HepG2 (cell line): ENCODE results near the gene KRCC1. TPM values are rescaled to one million over a fixed set of nuclear protein-coding genes. Genes with fewer than 3 reads are reported as not detected.
A peak's percentile ranks its signal among the peaks of the same experiment; 100 is the strongest.

Source experiments
- FOXM1 ChIP-seq: sonication (generic); formaldehyde crosslinking; IDR thresholded peaks from 2 replicates; pipeline ENCODE4 v1.5.0; 2020; ENCODE audit warnings: missing genetic modification reagents
- HNRNPLL ChIP-seq: fragments of 200-400 bp; formaldehyde crosslinking; IDR thresholded peaks from 2 replicates; pipeline ENCODE4 v1.6.1; 2017; ENCODE audit warnings: mild to moderate bottlenecking, low read depth, low read length; ENCODE audit not compliant: poor library complexity, severe bottlenecking
- ISX ChIP-seq: sonication (generic); formaldehyde crosslinking; conservative IDR thresholded peaks from 2 replicates; pipeline ENCODE4 v1.5.0; 2020; ENCODE audit warnings: missing genetic modification reagents
- NR3C1 ChIP-seq: sonication (generic); formaldehyde crosslinking; IDR thresholded peaks from 2 replicates; pipeline ENCODE4 v1.4.0; 2020; ENCODE audit warnings: missing genetic modification reagents
- SRF ChIP-seq: IDR thresholded peaks from 2 replicates; pipeline ENCODE4 v1.6.1; 2011; ENCODE audit warnings: mild to moderate bottlenecking, low read depth, low read length, moderate library complexity
- SRY ChIP-seq: sonication (generic); formaldehyde crosslinking; IDR thresholded peaks from 2 replicates; pipeline ENCODE4 v1.8.0; 2022; ENCODE audit warnings: mild to moderate bottlenecking, missing genetic modification reagents
- TAF1 ChIP-seq: sonication (generic); formaldehyde crosslinking; IDR thresholded peaks from 2 replicates; pipeline ENCODE4 v1.4.0; 2020; ENCODE audit warnings: missing genetic modification reagents
- TCF12 ChIP-seq, 2 experiments: fragments of 450-650 bp in 1 of 2; sonication (generic) in 1 of 2; formaldehyde crosslinking in 1 of 2; IDR thresholded peaks; 2 replicates each; pipeline versions ENCODE4 v1.6.1 to v1.8.0; 2017 to 2022; ENCODE audit warnings: antibody characterized with exemption in 1 of 2, mild to moderate bottlenecking in 1 of 2, missing genetic modification reagents in 1 of 2, moderate library complexity in 1 of 2
- THYN1 ChIP-seq: sonication (generic); formaldehyde crosslinking; IDR thresholded peaks from 2 replicates; pipeline ENCODE4 v1.8.1; 2023; ENCODE audit warnings: low read depth, mild to moderate bottlenecking, moderate library complexity, missing genetic modification reagents, borderline replicate concordance
- ZIK1 ChIP-seq: sonication (generic); formaldehyde crosslinking; IDR thresholded peaks from 2 replicates; pipeline ENCODE4 v1.5.0; 2020; ENCODE audit warnings: mild to moderate bottlenecking, low read depth, missing genetic modification reagents, borderline replicate concordance
- ZNF577 ChIP-seq: sonication (generic); formaldehyde crosslinking; IDR thresholded peaks from 2 replicates; pipeline ENCODE4 v1.4.0; 2020; ENCODE audit warnings: mild to moderate bottlenecking, low read depth, missing genetic modification reagents, borderline replicate concordance
- ZNF615 ChIP-seq: sonication (generic); formaldehyde crosslinking; IDR thresholded peaks from 2 replicates; pipeline ENCODE4 v1.5.0; 2020; ENCODE audit warnings: mild to moderate bottlenecking, missing genetic modification reagents, borderline replicate concordance
- polyA plus RNA-seq, 8 experiments: library from polyadenylated mRNA; depleted of rRNA in 3 of 8; stranded (reverse) in 7 of 8; unstranded in 1 of 8; fragments of >200 nt; fragmentation: Illumina TruSeq in 4 of 8; extraction: Trizol in 4 of 8; gene quantifications; 2 replicates each; pipeline versions ENCODE4 v1.2.1 to v1.2.3, GENCODE V29; 2011 to 2016; ENCODE audit warnings: low read depth in 4 of 8, missing spikeins in 1 of 8, mixed read lengths in 1 of 8; ENCODE audit not compliant: insufficient read depth in 1 of 8
- total RNA-seq, 5 experiments: library from RNA; depleted of rRNA; stranded (reverse); fragments of >200 nt; fragmentation: Illumina TruSeq; extraction: Trizol; gene quantifications; 2 replicates each; pipeline ENCODE4 v1.2.3, GENCODE V29; 2016; ENCODE audit warnings: low read depth in 1 of 5
- TF ChIP-seq, protein P1 (sequence below): IDR thresholded peaks from 2 replicates; pipeline ENCODE4 v1.6.1; 2016
- TF ChIP-seq, protein P2 (sequence below), 2 experiments: sonication (generic) in 1 of 2; formaldehyde crosslinking in 1 of 2; IDR thresholded peaks; 2 replicates each; pipeline versions ENCODE4 v1.4.0 to v1.6.1; 2016 to 2020; ENCODE audit warnings: borderline replicate concordance in 1 of 2, low read depth in 1 of 2, mild to moderate bottlenecking in 1 of 2, missing genetic modification reagents in 1 of 2
- TF ChIP-seq, protein P3 (sequence below): IDR thresholded peaks from 2 replicates; pipeline ENCODE4 v1.6.1; 2016; ENCODE audit warnings: low read depth, missing genetic modification reagents, missing compliant biosample characterization
- TF ChIP-seq, protein P4 (sequence below): sonication (generic); formaldehyde crosslinking; IDR thresholded peaks from 2 replicates; pipeline ENCODE4 v1.4.0; 2020; ENCODE audit warnings: missing genetic modification reagents

KRCC1 gene
- total and polyA plus RNA-seq, 2 of the 13 experiments (the other 11 are each of a cell fraction or from before 2014, with no cell fraction given) = 6.5 to 7.7 TPM

DNA sequence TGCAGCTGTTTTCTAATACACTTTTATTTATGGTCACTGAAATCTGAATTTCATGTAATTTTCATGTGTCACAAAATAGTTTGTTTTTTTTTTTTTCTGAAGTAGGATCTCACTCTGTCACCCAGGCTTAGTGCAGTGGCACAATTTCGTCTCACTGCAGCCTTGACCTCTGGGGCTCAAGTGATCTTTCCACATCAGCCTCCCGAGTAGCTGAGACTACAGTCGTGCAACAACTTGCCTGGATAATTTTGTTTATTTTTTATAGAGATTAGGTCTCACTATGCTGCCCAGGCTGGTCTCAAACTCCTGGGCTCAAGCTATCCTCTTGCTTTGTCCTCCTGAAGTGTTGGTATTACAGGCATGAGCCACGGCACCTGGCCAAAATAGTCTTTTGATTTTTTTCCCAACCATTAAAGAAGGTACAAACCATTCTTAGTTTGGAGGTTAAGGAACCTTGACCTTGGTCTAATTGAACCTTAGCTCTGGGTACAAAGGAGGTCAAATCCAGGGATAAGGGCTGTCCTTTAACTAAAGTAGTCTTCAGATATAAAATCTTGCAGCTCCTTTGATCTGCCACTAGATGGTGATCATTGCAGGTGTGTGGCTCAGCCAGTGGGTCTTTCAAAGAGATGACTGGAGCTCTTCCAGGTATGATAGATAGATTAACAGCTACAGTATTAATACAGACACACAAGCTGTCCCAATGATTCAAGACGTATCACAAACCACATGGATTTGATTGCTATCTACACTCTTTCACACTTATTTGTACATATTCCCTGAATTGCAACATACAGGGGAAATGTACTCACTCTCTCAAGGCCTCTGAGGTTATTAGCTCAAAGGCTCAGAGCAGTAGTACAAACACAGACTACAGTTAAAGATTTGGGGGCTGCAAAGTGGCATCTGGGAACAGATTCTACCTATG, 4.7 kb upstream of the KRCC1 start (continued):
- no peak for TF ChIP-seq TCF12 (IDR thresholded peaks at IDR 0.05)
- no peak for TF ChIP-seq TCF12 (CRISPR knock-in tag; IDR thresholded peaks at IDR 0.05)
- no peak for TF ChIP-seq TAF1 (CRISPR knock-in tag)
- no peak for TF ChIP-seq ZIK1 (CRISPR knock-in tag)
- TF ChIP-seq, protein P1, sequence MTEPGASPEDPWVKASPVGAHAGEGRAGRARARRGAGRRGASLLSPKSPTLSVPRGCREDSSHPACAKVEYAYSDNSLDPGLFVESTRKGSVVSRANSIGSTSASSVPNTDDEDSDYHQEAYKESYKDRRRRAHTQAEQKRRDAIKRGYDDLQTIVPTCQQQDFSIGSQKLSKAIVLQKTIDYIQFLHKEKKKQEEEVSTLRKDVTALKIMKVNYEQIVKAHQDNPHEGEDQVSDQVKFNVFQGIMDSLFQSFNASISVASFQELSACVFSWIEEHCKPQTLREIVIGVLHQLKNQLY = no peak
- TF ChIP-seq, protein P2, sequence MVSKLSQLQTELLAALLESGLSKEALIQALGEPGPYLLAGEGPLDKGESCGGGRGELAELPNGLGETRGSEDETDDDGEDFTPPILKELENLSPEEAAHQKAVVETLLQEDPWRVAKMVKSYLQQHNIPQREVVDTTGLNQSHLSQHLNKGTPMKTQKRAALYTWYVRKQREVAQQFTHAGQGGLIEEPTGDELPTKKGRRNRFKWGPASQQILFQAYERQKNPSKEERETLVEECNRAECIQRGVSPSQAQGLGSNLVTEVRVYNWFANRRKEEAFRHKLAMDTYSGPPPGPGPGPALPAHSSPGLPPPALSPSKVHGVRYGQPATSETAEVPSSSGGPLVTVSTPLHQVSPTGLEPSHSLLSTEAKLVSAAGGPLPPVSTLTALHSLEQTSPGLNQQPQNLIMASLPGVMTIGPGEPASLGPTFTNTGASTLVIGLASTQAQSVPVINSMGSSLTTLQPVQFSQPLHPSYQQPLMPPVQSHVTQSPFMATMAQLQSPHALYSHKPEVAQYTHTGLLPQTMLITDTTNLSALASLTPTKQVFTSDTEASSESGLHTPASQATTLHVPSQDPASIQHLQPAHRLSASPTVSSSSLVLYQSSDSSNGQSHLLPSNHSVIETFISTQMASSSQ (IDR thresholded peaks at IDR 0.05; ENCODE audit: low read depth) = peak; percentile 15; the same call in 1 of the 2 replicates
- TF ChIP-seq, protein P2 (CRISPR knock-in tag; IDR thresholded peaks at IDR 0.05; ENCODE audit: borderline replicate concordance) = no peak
- TF ChIP-seq THYN1 (CRISPR knock-in tag) = no peak
- no peak for TF ChIP-seq FOXM1 (CRISPR knock-in tag)
- TF ChIP-seq SRY (CRISPR knock-in tag) = no peak
- no peak for TF ChIP-seq SRF
- TF ChIP-seq NR3C1 = no peak
- no peak for TF ChIP-seq HNRNPLL
- TF ChIP-seq, protein P3, sequence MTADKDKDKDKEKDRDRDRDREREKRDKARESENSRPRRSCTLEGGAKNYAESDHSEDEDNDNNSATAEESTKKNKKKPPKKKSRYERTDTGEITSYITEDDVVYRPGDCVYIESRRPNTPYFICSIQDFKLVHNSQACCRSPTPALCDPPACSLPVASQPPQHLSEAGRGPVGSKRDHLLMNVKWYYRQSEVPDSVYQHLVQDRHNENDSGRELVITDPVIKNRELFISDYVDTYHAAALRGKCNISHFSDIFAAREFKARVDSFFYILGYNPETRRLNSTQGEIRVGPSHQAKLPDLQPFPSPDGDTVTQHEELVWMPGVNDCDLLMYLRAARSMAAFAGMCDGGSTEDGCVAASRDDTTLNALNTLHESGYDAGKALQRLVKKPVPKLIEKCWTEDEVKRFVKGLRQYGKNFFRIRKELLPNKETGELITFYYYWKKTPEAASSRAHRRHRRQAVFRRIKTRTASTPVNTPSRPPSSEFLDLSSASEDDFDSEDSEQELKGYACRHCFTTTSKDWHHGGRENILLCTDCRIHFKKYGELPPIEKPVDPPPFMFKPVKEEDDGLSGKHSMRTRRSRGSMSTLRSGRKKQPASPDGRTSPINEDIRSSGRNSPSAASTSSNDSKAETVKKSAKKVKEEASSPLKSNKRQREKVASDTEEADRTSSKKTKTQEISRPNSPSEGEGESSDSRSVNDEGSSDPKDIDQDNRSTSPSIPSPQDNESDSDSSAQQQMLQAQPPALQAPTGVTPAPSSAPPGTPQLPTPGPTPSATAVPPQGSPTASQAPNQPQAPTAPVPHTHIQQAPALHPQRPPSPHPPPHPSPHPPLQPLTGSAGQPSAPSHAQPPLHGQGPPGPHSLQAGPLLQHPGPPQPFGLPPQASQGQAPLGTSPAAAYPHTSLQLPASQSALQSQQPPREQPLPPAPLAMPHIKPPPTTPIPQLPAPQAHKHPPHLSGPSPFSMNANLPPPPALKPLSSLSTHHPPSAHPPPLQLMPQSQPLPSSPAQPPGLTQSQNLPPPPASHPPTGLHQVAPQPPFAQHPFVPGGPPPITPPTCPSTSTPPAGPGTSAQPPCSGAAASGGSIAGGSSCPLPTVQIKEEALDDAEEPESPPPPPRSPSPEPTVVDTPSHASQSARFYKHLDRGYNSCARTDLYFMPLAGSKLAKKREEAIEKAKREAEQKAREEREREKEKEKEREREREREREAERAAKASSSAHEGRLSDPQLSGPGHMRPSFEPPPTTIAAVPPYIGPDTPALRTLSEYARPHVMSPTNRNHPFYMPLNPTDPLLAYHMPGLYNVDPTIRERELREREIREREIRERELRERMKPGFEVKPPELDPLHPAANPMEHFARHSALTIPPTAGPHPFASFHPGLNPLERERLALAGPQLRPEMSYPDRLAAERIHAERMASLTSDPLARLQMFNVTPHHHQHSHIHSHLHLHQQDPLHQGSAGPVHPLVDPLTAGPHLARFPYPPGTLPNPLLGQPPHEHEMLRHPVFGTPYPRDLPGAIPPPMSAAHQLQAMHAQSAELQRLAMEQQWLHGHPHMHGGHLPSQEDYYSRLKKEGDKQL (CRISPR knock-in tag) = peak; percentile 68; the same call in 1 of the 2 replicates
- TF ChIP-seq ZNF577 (CRISPR knock-in tag) = no peak
- no peak for TF ChIP-seq ZNF615 (CRISPR knock-in tag)
- no peak for TF ChIP-seq ISX
- TF ChIP-seq, protein P4, sequence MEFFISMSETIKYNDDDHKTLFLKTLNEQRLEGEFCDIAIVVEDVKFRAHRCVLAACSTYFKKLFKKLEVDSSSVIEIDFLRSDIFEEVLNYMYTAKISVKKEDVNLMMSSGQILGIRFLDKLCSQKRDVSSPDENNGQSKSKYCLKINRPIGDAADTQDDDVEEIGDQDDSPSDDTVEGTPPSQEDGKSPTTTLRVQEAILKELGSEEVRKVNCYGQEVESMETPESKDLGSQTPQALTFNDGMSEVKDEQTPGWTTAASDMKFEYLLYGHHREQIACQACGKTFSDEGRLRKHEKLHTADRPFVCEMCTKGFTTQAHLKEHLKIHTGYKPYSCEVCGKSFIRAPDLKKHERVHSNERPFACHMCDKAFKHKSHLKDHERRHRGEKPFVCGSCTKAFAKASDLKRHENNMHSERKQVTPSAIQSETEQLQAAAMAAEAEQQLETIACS (CRISPR knock-in tag) = no peak
